ENCODE results near the gene DNLZ.

- TF ChIP-seq, protein P1, sequence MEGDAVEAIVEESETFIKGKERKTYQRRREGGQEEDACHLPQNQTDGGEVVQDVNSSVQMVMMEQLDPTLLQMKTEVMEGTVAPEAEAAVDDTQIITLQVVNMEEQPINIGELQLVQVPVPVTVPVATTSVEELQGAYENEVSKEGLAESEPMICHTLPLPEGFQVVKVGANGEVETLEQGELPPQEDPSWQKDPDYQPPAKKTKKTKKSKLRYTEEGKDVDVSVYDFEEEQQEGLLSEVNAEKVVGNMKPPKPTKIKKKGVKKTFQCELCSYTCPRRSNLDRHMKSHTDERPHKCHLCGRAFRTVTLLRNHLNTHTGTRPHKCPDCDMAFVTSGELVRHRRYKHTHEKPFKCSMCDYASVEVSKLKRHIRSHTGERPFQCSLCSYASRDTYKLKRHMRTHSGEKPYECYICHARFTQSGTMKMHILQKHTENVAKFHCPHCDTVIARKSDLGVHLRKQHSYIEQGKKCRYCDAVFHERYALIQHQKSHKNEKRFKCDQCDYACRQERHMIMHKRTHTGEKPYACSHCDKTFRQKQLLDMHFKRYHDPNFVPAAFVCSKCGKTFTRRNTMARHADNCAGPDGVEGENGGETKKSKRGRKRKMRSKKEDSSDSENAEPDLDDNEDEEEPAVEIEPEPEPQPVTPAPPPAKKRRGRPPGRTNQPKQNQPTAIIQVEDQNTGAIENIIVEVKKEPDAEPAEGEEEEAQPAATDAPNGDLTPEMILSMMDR (IDR thresholded peaks at IDR 0.05 in 4 of 5, conservative IDR thresholded peaks at IDR 0.05 in 1 of 5): no peak
- no peak for TF ChIP-seq POLR2A (IDR thresholded peaks at IDR 0.05)
These were observed 29.2 kb upstream of the DNLZ start for GRCh38 chr9:136392538-136393449.
